Measurements from ENCODE around the gene SIX2.

Gene SIX2

DNA sequence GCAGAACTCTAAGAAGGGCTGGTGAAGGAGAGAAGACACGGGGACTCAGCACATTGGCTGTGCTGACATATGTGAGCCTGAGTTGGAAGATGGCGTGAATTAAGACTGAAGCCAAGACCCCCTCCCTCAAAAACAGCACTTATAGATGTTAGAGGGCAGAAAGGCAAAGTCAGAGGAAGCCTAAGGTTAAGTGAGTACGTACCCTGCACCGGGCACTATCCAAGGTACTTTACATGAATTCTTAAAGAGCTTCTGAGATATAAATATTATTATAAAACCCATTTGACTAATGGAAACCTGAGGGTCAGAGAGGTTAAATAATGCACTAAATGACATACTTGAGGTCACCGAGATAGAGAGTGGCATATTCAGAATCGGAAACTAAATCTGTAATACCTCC lies 42.2 kb downstream of the SIX2 start:
- DNase-seq (ENCODE audit: low read depth in 2 of 2), result no peak

DNA sequence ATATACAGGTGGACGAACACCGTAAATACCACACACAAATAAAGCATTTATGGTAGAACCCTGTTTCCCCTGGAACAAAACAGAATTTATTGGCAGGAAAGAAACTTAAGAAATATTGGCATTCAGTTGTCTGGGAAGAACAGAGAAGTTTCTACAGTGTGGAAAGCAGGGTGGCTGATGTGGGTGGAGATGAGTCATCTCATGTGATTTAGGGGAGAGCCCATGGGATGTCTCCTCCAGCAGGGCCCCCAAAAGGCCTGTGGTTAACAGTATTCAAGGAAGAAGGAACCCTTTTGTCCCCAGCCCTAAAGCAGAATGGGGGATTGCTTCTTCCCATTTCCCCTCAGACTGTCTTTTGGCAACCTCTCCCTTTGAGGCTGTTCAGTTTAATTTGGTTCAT lies 43.6 kb downstream of the SIX2 start:
- no peak for DNase-seq (ENCODE audit: low read depth in 2 of 2)

- DNase-seq (ENCODE audit: low read depth in 2 of 2), result no peak
Measured at GRCh38 chr2:44964752-44965236, 44.5 kb downstream of the SIX2 start.

GRCh38 chr2:44962176-44962695 lies 47.0 kb downstream of the SIX2 start:
- no peak for DNase-seq (ENCODE audit: low read depth in 2 of 2)

- no peak for DNase-seq (ENCODE audit: low read depth in 2 of 2)
Measured at GRCh38 chr2:44960871-44961270, 48.4 kb downstream of the SIX2 start.

DNA sequence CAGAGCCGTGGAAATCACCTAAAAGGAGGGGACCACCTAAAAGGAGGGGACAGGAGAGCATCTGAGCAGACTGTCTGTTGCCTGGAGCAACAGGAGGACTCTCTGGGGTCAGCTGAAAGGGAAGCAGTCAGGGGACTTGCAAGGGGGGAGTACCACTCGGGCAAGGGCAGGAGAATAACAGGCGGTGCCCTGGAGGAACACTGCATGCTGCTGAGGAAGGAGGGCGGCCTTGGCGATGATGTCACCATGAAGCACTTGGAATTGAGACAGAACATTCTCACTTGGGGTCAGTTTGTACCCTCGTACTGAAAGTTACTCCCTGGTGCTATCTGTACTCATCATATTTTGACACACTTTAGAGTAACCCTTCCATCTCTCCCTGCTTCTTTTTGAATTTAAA lies 49.4 kb downstream of the SIX2 start:
- DNase-seq (ENCODE audit: low read depth in 2 of 2), result no peak

DNA sequence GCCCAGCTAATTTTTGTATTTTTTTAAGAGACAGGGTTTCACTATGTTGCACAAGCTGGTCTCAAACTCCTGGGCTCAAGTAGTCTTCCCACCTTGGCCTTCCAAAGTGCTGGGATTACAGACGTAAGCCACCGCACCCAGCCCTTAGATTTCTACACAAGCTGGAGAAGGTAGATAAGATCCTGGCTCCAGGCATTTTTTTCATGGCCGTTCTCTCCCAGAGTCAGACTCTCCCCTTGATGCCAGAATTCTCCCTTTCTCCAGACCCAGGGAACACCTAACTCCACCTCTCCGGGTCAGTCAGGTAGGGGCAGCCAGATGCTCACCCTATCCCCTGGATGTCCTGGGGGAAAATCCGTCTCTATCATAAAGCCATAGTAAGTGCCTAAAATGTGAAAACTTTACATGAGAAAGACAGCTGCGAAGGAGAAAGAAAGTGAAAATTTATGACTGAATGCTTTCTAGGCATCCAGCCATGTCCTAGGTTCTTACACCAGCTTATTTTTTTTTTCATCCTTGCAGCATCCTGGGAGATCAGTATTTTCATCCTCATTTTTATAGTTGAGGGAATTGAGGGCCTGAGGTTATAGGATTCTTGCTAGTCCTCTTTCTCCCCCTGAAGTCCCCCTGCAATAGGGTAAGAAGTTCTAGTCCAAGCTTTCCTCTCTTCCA lies 51.5 kb downstream of the SIX2 start:
- no peak for DNase-seq (ENCODE audit: low read depth in 2 of 2)

- DNase-seq (ENCODE audit: low read depth in 2 of 2), result no peak
Measured at GRCh38 chr2:44956843-44957242, 52.4 kb downstream of the SIX2 start.

DNA sequence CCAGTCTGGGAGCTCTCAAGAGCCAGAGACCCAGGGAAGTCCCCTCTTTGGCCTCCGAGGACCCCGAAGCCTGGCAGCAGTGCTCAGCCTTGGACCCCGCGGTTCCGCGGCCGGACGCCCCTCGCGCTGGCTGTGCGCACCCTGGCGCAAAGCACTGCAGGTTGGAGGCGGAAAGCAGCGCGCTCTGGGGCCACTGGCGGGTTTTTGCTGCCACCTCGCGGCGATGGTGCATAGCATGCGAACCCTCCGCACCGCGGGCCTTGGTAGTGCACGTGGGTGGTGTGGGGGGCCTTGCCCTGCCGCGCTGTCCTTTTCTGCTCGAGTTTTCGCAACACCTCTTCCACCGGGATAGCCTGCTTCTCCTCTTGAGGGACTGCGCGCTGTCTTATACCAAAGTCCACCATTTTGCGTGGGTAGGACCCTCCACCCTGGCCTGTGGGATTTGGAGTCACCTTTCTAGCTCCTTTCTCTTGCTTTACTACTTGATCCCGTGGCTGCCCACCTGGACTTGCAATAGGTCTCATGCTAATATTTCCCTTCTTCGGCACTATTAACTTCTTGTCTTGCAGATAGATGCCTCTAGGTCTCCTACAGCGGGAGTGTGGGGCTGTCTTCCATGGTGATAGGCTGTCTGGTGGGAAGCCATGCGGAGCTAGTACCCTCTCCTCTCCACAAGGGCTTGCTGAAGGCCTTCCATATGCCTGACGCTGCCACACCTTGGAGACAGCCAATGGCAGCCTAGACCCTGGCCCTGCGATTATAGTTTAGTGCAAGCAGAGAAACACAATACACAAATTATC lies 53.5 kb downstream of the SIX2 start:
- DNase-seq (ENCODE audit: low read depth in 2 of 2), result peak; percentile 61 to 81

All from stimulated activated CD4-positive, alpha-beta T cell treated with anti-CD3 and anti-CD28 coated beads, Interleukin-1b, Interleukin-23, amount 100 ng/mL, for 4 hours (primary cell).